Fibroblast of skin of abdomen (primary cell): ENCODE measurements around the gene CASP8AP2. TPM values are rescaled to one million over a fixed set of nuclear protein-coding genes. Genes with fewer than 3 reads are reported as not detected.
"Not testable (repeated sequence)": the region's sequence is repeated elsewhere in the genome, so short reads cannot be mapped to it uniquely, and the experiment has no call there.

Source experiments
- DNase-seq: peaks from one replicate; pipeline ENCODE4 v3.0.0-alpha.2; 2013
- polyA plus RNA-seq, 2 experiments: library from polyadenylated mRNA; unstranded; fragments of 120-200 nt; gene quantifications; one replicate each; pipeline ENCODE4 v1.2.1, GENCODE V29; 2013; ENCODE audit not compliant: insufficient read length in 2 of 2

CASP8AP2 gene
- polyA plus RNA-seq (2013, experiment 1 of 2; ENCODE audit: insufficient read length) = 8.6 TPM
- 8.8 TPM for polyA plus RNA-seq (2013, experiment 2 of 2; ENCODE audit: insufficient read length)

DNA sequence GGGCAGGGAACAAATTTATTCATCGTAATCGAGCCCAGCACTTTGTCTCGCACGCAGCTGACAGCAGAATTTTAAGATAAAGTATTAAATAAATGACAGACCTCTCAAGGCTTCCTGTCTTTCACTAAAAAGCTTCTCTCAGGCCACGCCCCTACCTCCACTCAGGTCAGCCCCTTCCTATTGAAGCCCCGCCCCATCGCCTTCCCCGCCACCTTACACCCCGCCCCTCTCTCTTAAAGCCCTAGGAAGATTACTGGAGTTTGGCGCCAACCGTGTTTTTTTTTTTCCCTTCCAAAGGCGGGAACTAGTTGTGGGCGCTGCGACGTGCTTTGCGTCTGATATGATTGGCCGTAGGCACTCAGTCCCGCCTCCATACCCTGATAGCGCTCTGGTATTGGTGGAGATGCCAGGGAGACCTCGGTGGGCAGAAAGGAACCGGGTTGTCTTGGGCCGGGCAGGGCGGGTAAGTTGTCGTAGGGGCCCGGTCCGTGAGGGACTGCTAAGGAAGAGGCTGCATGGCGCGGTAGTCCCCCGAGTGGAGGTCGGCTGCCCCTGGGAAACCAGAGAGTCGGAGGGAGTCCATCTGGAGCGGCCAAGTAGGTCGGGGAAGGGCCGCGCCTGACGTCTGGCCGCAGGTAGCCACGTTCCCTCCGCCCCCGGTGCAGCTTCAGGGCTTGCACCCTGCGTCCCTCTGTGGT lies at the start of gene CASP8AP2:
CASP8AP2 (plus strand) TSS at position 409 of the 698 bp plus-strand sequence.
- DNase-seq = peak; percentile 99

DNA sequence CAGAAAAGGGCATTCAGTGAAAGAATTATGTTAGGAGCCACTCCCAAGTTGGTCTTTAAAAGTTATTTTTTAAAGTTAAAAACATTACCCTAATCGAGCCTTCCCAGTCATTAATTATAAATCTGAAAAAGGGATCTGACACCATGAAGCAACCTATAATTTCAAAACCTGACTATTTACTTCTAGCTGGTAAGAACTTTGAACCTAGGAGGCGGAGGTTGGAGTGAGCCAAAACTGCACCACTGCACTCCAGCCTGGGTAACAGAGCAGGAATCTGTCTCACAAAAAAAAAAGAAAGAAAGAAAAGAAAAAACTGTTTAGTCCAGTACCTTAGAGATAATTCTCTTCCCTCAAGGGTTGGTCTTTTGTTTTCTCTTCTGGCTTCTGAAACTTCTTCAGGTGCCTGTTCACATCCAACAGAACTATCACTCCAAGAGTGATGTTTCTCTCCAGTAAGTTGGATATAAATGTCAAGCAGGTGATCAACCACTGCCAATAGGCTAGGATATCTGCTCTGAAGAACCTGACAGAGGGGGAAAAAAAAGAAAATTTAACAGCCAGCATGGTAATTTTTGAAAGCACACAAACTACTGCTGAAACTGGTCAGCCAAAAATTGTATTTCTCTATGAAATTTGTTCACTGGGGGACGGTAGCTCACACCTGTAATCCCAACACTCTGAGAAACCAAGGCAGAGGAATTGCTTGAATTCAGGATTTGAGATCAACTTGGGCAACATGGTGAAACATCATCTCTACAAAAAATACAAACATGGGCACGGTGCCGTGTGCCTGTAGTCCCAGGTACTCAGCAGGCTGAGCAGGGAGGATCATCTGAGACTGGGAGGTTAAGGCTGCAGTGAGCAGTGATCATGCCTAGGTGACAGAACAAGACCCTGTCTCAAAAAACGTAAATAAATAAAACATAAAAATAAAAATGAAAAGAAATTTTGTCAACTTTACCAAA lies 48.3 kb upstream of the CASP8AP2 start:
- no peak for DNase-seq

GRCh38 chr6:89782222-89782621 lies 47.5 kb upstream of the CASP8AP2 start:
- no peak for DNase-seq

GRCh38 chr6:89783293-89783692 lies 46.4 kb upstream of the CASP8AP2 start:
- not testable (repeated sequence) for DNase-seq

GRCh38 chr6:89784838-89785237 lies 44.8 kb upstream of the CASP8AP2 start:
- no peak for DNase-seq

- DNase-seq = no peak
Measured at GRCh38 chr6:89786970-89787369, 42.7 kb upstream of the CASP8AP2 start.

- DNase-seq = no peak
Measured at GRCh38 chr6:89787660-89788328, 41.9 kb upstream of the CASP8AP2 start.

GRCh38 chr6:89789980-89790379 lies 39.7 kb upstream of the CASP8AP2 start:
- no peak for DNase-seq

- no peak for DNase-seq
Measured at GRCh38 chr6:89790403-89790802, 39.3 kb upstream of the CASP8AP2 start.

DNA sequence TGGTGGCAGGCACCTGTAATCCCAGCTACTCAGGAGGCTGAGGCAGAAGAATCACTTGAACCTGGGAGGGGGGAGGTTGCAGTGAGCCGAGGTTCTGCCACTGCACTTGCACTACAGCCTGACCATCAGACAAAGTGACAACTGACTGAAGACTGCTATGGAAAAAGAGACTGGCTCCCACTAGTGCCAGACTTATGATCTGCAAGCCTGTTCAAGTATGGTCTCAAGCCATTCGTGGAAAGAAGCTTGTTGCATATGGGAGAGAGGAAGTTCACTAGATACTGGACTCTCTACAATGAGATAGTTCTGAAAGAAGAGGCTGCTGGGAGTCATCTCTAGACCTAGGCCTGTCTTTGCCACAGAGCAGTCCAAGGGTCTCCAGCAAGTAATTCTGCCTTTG lies 36.8 kb upstream of the CASP8AP2 start:
- DNase-seq = peak; percentile 3

DNA sequence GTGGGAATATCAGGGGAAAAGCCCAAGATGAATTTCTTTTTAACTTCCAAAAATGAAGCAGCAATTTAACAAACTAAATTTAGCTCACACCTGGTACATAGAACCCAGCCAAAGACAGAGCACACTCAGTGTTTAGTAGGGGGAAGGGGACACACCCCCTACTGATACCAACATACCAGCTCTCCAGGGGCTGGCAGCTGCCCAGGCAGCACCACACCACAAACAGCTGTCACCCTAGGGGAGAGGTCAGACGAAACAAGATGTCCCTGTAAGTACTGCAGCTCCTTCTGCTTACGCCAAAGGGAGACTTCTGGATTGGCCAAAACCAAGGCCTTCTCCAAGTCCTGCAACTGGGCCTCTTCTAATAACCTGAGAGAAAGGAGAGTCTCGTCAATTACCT lies 36.1 kb upstream of the CASP8AP2 start:
- no peak for DNase-seq

- no peak for DNase-seq
Measured at GRCh38 chr6:89794324-89794723, 35.4 kb upstream of the CASP8AP2 start.

GRCh38 chr6:89797317-89797716 lies 32.4 kb upstream of the CASP8AP2 start:
- DNase-seq = peak; percentile 37

- no peak for DNase-seq
Measured at GRCh38 chr6:89799096-89799495, 30.6 kb upstream of the CASP8AP2 start.

GRCh38 chr6:89799756-89800155 lies 29.9 kb upstream of the CASP8AP2 start:
- DNase-seq = no peak

DNA sequence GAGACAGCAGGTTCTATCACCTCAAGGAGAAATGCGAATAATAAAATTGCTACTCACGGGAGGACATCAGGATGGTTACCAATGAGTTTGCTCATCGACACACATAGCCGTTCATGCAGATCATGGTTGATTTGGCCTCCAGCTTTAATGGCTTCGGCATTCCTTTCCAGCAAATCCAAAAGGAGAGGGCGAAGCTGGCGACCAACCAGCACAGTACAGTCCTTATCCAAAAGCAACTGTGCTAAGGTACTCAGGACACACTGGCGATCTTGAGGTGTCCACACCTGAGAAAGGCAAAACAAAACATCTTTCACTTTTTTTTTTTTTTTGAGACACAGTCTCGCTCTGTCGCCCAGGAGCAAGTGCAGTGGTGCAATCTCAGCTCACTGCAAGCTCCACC lies 26.4 kb upstream of the CASP8AP2 start:
- no peak for DNase-seq

GRCh38 chr6:89805814-89806371 lies 23.8 kb upstream of the CASP8AP2 start:
- no peak for DNase-seq

GRCh38 chr6:89807581-89807980 lies 22.1 kb upstream of the CASP8AP2 start:
- DNase-seq = no peak

DNA sequence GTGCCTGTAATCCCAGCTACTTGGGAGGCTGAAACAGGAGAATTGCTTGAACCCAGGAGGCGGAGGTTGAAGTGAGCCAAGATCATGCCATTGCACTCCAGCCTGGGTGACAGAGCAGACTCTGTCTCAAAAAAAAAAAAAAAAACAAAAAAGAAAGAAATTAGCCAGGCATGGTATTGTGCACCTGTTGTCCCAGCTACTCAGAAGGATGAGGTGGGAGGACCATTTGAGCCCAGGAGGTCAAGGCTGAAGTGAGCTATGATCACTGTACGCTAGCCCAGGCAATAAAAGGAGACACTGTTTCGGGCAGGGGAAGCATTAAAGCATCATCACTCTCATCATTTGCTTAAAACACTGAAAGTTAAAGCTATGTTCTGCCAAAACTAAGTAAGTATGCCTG lies 16.3 kb upstream of the CASP8AP2 start:
- not testable (repeated sequence) for DNase-seq

GRCh38 chr6:89817481-89817880 lies 12.2 kb upstream of the CASP8AP2 start:
- DNase-seq = no peak

DNA sequence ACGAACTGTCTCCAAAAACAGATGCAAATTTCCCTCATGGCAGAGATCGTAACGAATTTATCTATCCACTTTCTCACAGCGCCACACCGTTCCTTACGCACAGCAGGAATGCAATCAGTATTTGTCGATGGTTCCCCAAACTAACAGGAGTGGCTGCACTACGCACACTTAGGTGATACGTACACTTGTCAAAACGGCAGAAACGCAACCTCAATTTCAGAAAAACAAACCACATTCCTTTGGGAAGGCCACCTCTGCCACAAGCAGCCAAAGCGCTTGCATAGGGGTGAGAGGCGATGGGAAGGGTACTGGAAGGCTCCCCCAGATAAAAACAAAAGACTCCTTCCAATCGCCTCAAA lies 10.7 kb upstream of the CASP8AP2 start:
- DNase-seq = no peak

DNA sequence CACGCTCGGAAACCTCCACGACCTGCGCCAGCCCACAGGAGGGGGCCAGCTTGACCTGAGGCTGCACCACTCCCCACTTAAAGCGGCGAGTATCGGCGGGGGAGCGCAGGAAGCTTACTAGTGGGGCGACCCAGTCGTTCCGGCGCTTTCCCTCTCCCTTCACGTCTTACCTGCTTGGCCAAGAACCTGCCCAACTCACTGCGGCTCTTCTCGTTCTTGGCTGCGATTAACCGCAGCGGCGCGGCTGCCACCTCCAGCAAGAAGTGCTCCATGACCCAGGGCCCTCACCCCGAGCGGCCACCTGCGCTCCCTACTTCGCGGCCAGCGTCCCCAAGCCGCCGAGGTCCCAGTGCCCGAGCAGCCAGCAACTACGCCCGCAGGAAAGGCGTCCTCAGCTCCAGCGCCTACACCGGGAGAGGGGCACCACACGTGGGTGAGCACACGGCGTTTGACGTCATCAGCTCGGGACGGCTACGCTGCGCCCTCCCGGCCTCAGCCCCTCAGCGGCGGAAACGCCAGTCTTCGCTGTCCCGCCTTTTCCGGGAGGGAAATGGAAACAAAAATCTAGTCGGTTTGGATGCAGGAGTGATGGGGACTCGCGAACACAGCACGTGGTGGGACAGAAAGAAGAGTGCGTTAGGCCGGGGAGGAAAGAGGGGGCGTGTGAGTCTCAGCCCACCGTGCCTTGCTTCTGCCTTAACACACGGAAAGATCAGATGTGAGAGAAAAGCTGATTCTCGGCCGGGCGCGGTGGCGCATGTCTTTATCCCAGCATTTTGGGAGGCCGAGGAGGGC lies 10.1 kb upstream of the CASP8AP2 start, which contains the start of gene MDN1:
MDN1 (minus strand) TSS at position 459 of the 795 bp plus-strand sequence; CDS start at position 272, 187 bp downstream.
- peak; percentile 95 for DNase-seq
